Right ventricle myocardium inferior (tissue), 1 donor: ENCODE data around the gene HECW1. TPM values are rescaled to one million over a fixed set of nuclear protein-coding genes. Genes with fewer than 3 reads are reported as not detected.

Source experiments
- ATAC-seq: fragments of 200-7000 bp; cut with Tn5 transposase; one replicate; pipeline ENCODE4 v1.9.1; 2020; ENCODE audit warnings: mild to moderate bottlenecking, moderate library complexity
- DNase-seq: peaks from one replicate; pipeline ENCODE4 v3.0.0; 2021; ENCODE audit errors: missing footprints
- intact Hi-C: fragments of 100-400 bp; cut with DNase I; formaldehyde crosslinking; loops from one replicate; pipeline ENCODE4 v1.11.0; 2022
- total RNA-seq: library from RNA; stranded (reverse); fragmentation: NEBNext Ultra II Directional; extraction: Animal tissue kit (Norgen Biotek cat#: 25700); gene quantifications from one replicate; pipeline ENCODE4 v1.2.1, GENCODE V29; 2021
- donor health status: DM: no; HTN: yes; CAD: no; lungs with severe emphysema.

Gene HECW1
- total RNA-seq, 1 donor from 2014 or later: not detected

GRCh38 chr7:43438897-43439479 lies 326.5 kb downstream of the HECW1 start:
- DNase-seq (no peak), ATAC-seq (no peak)
- intact Hi-C loops: no loop called here

GRCh38 chr7:43439631-43440401 lies 327.4 kb downstream of the HECW1 start:
- DNase-seq: no peak
- intact Hi-C loops: no loop called here
- no peak for ATAC-seq

- DNase-seq: no peak
- intact Hi-C loops: no loop called here
- ATAC-seq: no peak
These were observed 329.0 kb downstream of the HECW1 start for GRCh38 chr7:43441231-43442130.

DNA sequence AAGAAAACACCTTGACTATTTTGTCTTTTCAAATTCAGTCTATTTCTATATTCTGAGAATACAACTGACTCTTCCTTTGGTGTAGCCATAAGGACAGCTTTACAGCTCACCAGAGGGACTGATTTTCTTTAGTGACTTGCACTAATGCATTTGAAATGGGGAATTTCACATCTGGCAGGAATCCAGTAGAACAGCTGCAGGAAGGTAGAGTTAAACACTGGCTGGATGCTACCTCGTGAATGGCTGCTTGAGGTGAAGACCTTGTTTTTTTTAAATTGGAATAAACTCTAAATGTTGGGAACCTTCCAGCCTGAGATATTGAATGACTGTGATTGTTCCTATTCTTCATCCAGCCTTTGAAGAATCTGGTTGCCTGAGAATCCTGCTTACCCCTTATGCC lies 330.9 kb downstream of the HECW1 start:
- intact Hi-C loops: no loop called here
- DNase-seq: no peak
- no peak for ATAC-seq

DNA sequence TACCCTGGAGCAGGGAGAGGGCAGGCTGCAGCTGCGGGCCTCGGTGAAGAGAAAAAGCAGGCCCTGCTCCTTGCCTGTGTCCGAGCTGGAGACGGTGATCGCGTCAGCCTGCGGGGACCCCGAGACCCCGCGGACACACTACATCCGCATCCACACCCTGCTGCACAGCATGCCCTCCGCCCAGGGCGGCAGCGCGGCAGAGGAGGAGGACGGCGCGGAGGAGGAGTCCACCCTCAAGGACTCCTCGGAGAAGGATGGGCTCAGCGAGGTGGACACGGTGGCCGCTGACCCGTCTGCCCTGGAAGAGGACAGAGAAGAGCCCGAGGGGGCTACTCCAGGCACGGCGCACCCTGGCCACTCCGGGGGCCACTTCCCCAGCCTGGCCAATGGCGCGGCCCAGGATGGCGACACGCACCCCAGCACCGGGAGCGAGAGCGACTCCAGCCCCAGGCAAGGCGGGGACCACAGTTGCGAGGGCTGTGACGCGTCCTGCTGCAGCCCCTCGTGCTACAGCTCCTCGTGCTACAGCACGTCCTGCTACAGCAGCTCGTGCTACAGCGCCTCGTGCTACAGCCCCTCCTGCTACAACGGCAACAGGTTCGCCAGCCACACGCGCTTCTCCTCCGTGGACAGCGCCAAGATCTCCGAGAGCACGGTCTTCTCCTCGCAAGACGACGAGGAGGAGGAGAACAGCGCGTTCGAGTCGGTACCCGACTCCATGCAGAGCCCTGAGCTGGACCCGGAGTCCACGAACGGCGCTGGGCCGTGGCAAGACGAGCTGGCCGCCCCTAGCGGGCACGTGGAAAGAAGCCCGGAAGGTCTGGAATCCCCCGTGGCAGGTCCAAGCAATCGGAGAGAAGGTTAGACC lies 332.5 kb downstream of the HECW1 start:
- DNase-seq (no peak), ATAC-seq (no peak)
- intact Hi-C loops: no loop called here

DNA sequence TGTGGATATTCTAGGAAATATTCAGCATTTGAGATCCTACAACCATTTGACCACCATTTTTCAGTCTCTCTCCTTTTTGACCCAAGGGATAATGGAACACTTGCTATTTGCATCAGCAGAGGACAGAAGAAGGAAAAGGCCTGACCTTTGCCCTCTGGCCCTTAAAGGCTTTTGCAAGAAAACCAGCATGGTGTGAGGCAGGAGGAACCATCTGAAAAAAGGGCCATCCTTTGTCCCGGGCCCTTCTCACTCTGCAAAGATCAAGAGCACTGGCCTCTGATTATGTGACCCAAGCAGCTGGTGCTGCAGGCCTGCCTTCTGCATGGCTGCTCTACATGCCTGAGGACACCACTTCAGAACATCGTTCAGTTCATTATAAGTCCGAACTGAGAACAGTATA lies 337.1 kb downstream of the HECW1 start:
- intact Hi-C loops: no loop called here
- no peak for DNase-seq
- no peak for ATAC-seq

GRCh38 chr7:43450894-43451293 lies 338.4 kb downstream of the HECW1 start:
- intact Hi-C loops: loop anchor here (10.0 kb wide), 1 partner anchor 384 kb away; no protein-coding TSS in a partner anchor
- no peak for ATAC-seq
- no peak for DNase-seq

GRCh38 chr7:43454936-43455518 lies 342.6 kb downstream of the HECW1 start:
- intact Hi-C loops: loop anchor here (5.0 to 10.0 kb wide), 2 partner anchors 267 to 380 kb away; no protein-coding TSS in a partner anchor
- ATAC-seq: no peak
- no peak for DNase-seq

DNA sequence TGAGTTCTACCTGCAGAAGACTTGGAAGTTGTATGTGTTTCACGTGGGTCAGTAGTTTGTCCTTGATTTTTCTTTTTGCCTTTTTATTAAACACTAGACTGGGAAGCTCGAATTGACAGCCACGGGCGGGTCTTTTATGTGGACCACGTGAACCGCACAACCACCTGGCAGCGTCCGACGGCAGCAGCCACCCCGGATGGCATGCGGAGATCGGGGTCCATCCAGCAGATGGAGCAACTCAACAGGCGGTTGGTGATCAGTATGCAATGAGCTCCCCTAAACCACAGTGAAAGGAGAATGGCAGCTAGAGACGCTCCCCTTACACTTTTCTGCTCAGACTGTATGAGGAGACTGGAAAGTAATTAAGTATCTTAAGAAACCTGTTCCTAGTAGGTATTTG lies 343.8 kb downstream of the HECW1 start:
- intact Hi-C loops: loop anchor here (5.0 to 10.0 kb wide), 2 partner anchors 266 to 379 kb away; no protein-coding TSS in a partner anchor
- no peak for ATAC-seq
- no peak for DNase-seq

- DNase-seq (no peak), ATAC-seq (no peak)
- intact Hi-C loops: loop anchor here (5.0 to 10.0 kb wide), 2 partner anchors 264 to 376 kb away; no protein-coding TSS in a partner anchor
These were observed 346.0 kb downstream of the HECW1 start for GRCh38 chr7:43458330-43459018.

DNA sequence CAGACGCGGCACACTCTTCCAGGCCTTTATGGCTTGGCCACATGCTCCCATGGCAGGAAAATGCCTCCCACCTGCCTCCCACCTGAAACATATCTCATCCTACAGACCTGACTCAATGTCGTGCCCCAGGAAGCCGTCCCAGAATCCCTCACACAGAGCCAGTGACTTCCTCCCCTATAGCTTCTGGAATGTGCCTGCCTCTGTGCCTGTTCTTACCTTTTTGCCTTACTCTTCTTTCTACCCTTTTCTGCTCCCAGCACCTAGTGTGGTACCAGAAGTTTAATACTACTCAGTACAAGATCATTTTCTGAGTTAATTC lies 346.5 kb downstream of the HECW1 start:
- DNase-seq: no peak
- no peak for ATAC-seq
- intact Hi-C loops: loop anchor here (5.0 to 10.0 kb wide), 2 partner anchors 263 to 376 kb away; no protein-coding TSS in a partner anchor

DNA sequence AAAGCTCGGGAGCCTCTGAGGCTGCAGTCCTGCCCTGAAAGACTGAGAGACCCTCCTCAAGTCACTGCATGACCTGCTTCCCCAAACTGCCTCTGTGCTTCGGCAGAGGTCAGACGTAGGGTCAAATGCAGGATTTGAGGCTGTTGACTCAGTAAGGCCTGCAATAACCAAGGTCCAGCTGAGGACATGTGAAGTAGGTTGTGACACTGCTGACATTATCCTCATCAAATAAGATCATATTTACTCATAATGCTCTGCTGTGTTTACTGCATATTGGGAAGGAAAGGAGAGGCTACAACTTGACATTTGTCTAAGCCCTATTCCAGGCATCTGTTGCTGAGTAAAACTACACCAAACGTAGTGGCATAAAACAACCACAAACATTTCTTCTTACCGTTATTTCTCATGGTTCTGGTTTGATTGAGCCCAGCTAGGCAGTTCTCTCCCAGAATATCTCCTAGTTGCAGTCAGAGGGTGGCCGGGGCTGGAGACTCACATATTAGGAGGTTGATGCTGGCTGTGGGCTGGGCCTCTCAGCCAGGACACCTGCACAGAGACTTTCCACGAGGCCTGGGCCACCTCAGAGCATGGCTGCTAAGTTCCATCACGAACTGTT lies 348.4 kb downstream of the HECW1 start:
- intact Hi-C loops: no loop called here
- DNase-seq: no peak
- peak; percentile 13 for ATAC-seq

GRCh38 chr7:43461349-43462024 lies 349.0 kb downstream of the HECW1 start:
- intact Hi-C loops: no loop called here
- no peak for DNase-seq

GRCh38 chr7:43462836-43463235 lies 350.4 kb downstream of the HECW1 start:
- no peak for DNase-seq
- ATAC-seq: no peak

More at GRCh38 chr7:43461349-43462024, 349.0 kb downstream of the HECW1 start:
- ATAC-seq: peak; percentile 62

DNA sequence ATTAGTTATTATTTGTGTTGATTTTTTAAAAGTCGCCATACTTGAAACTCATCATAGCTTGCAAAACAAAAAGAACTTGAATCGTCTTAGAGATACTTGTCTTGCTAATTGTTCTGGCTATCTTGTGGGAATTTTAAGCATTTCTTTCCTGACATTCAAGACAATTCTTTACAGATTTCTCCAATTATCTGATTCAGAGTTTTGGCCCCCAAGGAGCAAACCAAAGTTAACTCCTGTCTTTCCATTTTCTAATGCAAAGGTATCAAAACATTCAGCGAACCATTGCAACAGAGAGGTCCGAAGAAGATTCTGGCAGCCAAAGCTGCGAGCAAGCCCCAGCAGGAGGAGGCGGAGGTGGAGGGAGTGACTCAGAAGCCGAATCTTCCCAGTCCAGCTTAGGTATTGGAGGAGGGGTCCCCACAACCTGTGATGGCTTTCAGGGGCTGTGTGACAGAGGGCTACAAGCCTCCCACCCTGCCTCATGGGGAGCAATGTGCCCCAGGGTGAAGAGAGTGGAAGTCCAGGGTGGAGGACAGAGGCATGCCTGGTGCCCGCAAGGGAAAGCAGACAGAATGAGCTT lies 351.0 kb downstream of the HECW1 start:
- ATAC-seq (no peak), DNase-seq (no peak)
- intact Hi-C loops: no loop called here

More at GRCh38 chr7:43462836-43463235, 350.4 kb downstream of the HECW1 start:
- intact Hi-C loops: no loop called here
